Choroid plexus epithelial cell (primary cell): ENCODE results near the gene HPCAL1.

Experiments used
- DNase-seq: peaks from one replicate; pipeline ENCODE4 v3.0.0-alpha.2; 2010; ENCODE audit warnings: low read depth
- H3K4me3 ChIP-seq: 2 replicates; pipeline ENCODE4 v1.5.1; 2011; ENCODE audit warnings: low read depth, mild to moderate bottlenecking, control low read depth, low read length, moderate library complexity
- CTCF ChIP-seq: conservative IDR thresholded peaks from 2 replicates; pipeline ENCODE4 v1.5.1; 2011; ENCODE audit warnings: low read depth, mild to moderate bottlenecking, control low read depth, inconsistent platforms, low read length, moderate library complexity

HPCAL1 gene

GRCh38 chr2:10462178-10463083, 159.7 kb downstream of the HPCAL1 start:
- no peak overlapping the region for H3K4me3 ChIP-seq
- TF ChIP-seq CTCF, result no peak
- DNase-seq, result no peak

GRCh38 chr2:10465910-10466309, 163.2 kb downstream of the HPCAL1 start:
- no peak overlapping the region for H3K4me3 ChIP-seq
- no peak for TF ChIP-seq CTCF
- no peak for DNase-seq

- no peak for DNase-seq
- no peak overlapping the region for H3K4me3 ChIP-seq
- no peak for TF ChIP-seq CTCF
These were observed 164.1 kb downstream of the HPCAL1 start for GRCh38 chr2:10466801-10467200.

- H3K4me3 ChIP-seq, result no peak overlapping the region
- DNase-seq, result peak; percentile 9
- peak; percentile 13 for TF ChIP-seq CTCF
These were observed 164.7 kb downstream of the HPCAL1 start for GRCh38 chr2:10467401-10467800.

GRCh38 chr2:10469301-10469700, 166.6 kb downstream of the HPCAL1 start:
- no peak overlapping the region for H3K4me3 ChIP-seq
- DNase-seq, result no peak
- no peak for TF ChIP-seq CTCF

GRCh38 chr2:10469955-10470608, 167.4 kb downstream of the HPCAL1 start:
- no peak overlapping the region for H3K4me3 ChIP-seq
- no peak for TF ChIP-seq CTCF
- no peak for DNase-seq
